ENCODE results near the gene RCOR1. TPM values are rescaled to one million over a fixed set of nuclear protein-coding genes. Genes with fewer than 3 reads are reported as not detected.

Gene RCOR1
- total and polyA plus RNA-seq, 11 donors: 2.7 to 20.9 (median 12.1) TPM

DNA sequence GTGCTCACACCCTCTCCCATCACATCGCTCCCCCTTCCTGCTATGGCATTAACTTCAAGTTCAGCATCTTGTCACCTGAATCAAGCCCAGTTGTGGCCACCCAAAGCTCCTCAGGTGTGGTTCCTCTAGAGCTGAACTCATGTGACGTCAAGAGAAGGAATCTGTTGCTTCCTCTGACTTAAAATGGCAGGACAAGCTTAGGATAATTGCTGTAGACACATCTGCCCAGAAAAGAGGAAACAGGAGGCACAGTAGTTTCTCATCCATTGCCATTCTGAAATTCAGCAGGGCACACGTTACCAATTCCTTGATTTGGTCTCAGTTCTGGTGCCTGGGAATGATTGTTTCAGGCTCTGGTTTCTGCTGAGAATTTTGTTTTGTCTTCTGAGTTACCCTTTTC is 52.1 kb downstream of the RCOR1 start:
- peak overlapping the region in 1 of 12 donors; percentile 60 for H3K27ac ChIP-seq
- H3K4me1 ChIP-seq: peaks cover 0 to 47% (median 9%) of the 10 kb centered on the region in 12 donors

DNA sequence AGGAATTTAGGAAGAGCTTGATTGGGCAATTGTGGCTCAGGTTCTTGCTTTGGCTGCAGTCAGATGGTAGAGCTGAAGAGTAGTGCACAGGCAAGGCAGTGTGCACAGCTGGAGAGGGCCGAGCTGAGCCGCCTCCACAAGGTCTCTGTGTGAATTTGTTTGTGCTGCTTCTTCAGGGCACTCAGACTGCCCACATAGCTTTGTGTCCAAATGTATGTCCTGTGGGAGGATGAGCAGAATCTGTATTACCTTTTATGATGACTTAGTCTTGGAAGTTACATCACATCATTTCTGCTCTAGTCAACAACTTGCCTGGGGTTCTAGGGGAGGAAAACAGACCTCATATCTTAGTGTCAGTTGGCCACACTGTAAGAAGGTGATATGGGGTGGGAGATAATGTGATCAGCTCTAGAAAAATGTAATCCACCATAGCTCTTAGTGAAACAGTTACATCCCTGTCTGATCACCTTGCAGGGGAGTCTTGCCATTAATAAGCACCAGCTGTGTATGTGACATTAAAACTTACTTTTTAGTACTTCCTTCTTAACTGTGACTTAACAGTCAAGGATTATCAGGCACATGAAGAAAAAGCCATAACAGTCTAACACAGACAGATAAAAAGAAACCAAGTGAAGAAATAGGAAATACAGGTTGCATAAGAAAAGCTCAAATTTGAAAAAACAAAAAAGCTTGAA is 53.4 kb downstream of the RCOR1 start:
- no peak for DNase-seq
- peaks cover 0 to 47% (median 9%) of the 10 kb centered on the region in 12 donors for H3K4me1 ChIP-seq
- TF ChIP-seq POLR2A (IDR thresholded peaks at IDR 0.05): no peak
- TF ChIP-seq, protein P1, sequence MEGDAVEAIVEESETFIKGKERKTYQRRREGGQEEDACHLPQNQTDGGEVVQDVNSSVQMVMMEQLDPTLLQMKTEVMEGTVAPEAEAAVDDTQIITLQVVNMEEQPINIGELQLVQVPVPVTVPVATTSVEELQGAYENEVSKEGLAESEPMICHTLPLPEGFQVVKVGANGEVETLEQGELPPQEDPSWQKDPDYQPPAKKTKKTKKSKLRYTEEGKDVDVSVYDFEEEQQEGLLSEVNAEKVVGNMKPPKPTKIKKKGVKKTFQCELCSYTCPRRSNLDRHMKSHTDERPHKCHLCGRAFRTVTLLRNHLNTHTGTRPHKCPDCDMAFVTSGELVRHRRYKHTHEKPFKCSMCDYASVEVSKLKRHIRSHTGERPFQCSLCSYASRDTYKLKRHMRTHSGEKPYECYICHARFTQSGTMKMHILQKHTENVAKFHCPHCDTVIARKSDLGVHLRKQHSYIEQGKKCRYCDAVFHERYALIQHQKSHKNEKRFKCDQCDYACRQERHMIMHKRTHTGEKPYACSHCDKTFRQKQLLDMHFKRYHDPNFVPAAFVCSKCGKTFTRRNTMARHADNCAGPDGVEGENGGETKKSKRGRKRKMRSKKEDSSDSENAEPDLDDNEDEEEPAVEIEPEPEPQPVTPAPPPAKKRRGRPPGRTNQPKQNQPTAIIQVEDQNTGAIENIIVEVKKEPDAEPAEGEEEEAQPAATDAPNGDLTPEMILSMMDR (IDR thresholded peaks at IDR 0.05): no peak
- H3K4me3 ChIP-seq: no peak overlapping the region
- intact Hi-C loops (cut with DNase I): no loop called here
- peak in 1 of 4 donors; percentile 28 for ATAC-seq
- no peaks in the 10 kb centered on the region for H3K36me3 ChIP-seq
- H3K27me3 ChIP-seq: no peaks in the 10 kb centered on the region
- H3K27ac ChIP-seq: peak overlapping the region in 3 of 12 donors; percentile 10 to 60 (median 10)
- WGBS, 4 donors: 72 to 100% (median 84%) methylated on average over 2 of the region's 2 CpGs
- H3K9me3 ChIP-seq: no peaks in the 10 kb centered on the region

More for the DNA sequence above, 52.1 kb downstream of the RCOR1 start:
- H3K36me3 ChIP-seq: no peaks in the 10 kb centered on the region
- no peak overlapping the region for H3K4me3 ChIP-seq
- 83 to 92% (median 91%) methylated on average over 3 of the region's 3 CpGs for WGBS, 4 donors
- no peaks in the 10 kb centered on the region for H3K27me3 ChIP-seq
- H3K9me3 ChIP-seq: no peaks in the 10 kb centered on the region
- no peak for TF ChIP-seq POLR2A (IDR thresholded peaks at IDR 0.05)
- TF ChIP-seq, protein P1 (IDR thresholded peaks at IDR 0.05): no peak
- DNase-seq (no peak), ATAC-seq (no peak)
- intact Hi-C loops (cut with DNase I): no loop called here

DNA sequence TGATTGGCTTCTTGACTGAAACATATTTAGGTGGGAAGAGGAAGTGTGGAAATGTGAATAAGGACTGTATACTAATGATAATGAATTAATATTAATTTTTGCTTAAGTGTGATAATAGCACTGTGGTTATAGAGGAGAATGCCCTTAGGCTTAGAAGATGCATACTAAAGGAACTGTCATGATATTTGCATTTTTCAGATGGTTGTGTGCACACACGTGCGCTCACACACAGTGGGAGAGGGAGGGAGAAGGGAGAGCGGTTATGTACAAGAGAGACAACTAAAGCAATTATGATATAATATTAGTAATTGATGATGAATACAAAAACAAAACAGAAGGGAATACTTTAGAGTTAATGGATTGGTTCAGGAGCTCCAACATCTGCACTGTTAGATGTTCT is 54.2 kb downstream of the RCOR1 start:
- intact Hi-C loops (cut with DNase I): no loop called here
- Histone ChIP-seq H3K27ac (peak overlapping the region in 1 of 12 donors; percentile 60), H3K36me3 (no peaks in the 10 kb centered on the region), H3K4me1 (peaks cover 0 to 44% (median 9%) of the 10 kb centered on the region in 12 donors), H3K4me3 (no peak overlapping the region), H3K27me3 (no peaks in the 10 kb centered on the region), H3K9me3 (no peaks in the 10 kb centered on the region)
- 91 to 95% (median 92%) methylated on average over 3 of the region's 3 CpGs for WGBS, 4 donors
- TF ChIP-seq POLR2A (IDR thresholded peaks at IDR 0.05): no peak
- TF ChIP-seq, protein P1 (IDR thresholded peaks at IDR 0.05): no peak
- ATAC-seq: no peak
- no peak for DNase-seq

DNA sequence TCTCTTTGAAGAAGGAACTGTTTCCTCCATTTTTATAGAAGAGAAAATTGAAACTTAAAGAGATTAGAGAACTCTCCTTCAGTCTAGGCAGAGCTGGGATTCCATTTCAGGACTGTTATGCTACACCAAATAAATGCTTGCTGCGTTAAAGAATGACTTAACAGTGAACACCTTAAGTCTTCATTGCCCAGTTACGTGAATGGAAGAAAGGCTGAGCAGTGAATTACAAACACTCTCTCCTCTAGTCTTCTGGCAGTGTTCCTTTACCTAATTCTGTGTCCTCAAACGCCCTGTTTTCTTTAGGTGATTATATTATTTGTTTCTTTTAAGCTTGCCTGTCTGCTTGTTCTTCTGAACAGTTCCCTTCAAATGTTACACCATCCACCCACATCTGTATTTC is 59.7 kb downstream of the RCOR1 start:
- Histone ChIP-seq H3K27me3 (no peaks in the 10 kb centered on the region), H3K4me1 (peaks cover 0 to 22% (median 2%) of the 10 kb centered on the region in 12 donors), H3K4me3 (no peak overlapping the region), H3K9me3 (peaks cover 0 to 3% (median 0%) of the 10 kb centered on the region in 12 donors), H3K36me3 (no peaks in the 10 kb centered on the region), H3K27ac (peak overlapping the region in 1 of 12 donors; percentile 62)
- DNase-seq (no peak), ATAC-seq (no peak)
- intact Hi-C loops (cut with DNase I): no loop called here
- TF ChIP-seq, protein P1 (IDR thresholded peaks at IDR 0.05): no peak
- no peak for TF ChIP-seq POLR2A (IDR thresholded peaks at IDR 0.05)
- 64 to 72% (median 69%) methylated on average over 3 of the region's 3 CpGs for WGBS, 4 donors

All from heart left ventricle (tissue), 16 donors.